Activated CD8-positive, alpha-beta T cell treated with anti-CD3 and anti-CD28 coated beads for 36 hours (primary cell): ENCODE results near the gene LRP1. TPM values are rescaled to one million over a fixed set of nuclear protein-coding genes. Genes with fewer than 3 reads are reported as not detected.

Experiments
- ATAC-seq: fragments of 200-7000 bp; cut with Tn5 transposase; one replicate; pipeline ENCODE4 v1.10.0; 2021; ENCODE audit warnings: mild to moderate bottlenecking, moderate library complexity
- CTCF ChIA-PET: fragments of 350-600 bp; sonication (Branson Sonifier 250); formaldehyde crosslinking; loops from one replicate; lab custom pipeline; 2021; ENCODE audit warnings: antibody characterized with exemption; lab: Charles Lee
- POLR2A ChIA-PET: fragments of 350-600 bp; sonication (Branson Sonifier 250); formaldehyde crosslinking; loops from one replicate; lab custom pipeline; 2021; ENCODE audit warnings: antibody characterized with exemption; lab: Charles Lee
- DNase-seq: peaks from one replicate; pipeline ENCODE4 v3.0.0-alpha.2; 2020
- H3K27ac Mint-ChIP-seq: one replicate; pipeline ENCODE4 v1.8.0; 2021; ENCODE audit warnings: mild to moderate bottlenecking, mixed read lengths
- H3K27me3 Mint-ChIP-seq: one replicate; pipeline ENCODE4 v1.8.0; 2021; ENCODE audit warnings: mixed read lengths
- H3K36me3 Mint-ChIP-seq: one replicate; pipeline ENCODE4 v1.8.0; 2021; ENCODE audit warnings: low read depth, mixed read lengths
- H3K4me1 Mint-ChIP-seq: one replicate; pipeline ENCODE4 v1.8.0; 2021; ENCODE audit warnings: low read depth, mixed read lengths
- H3K4me3 Mint-ChIP-seq: one replicate; pipeline ENCODE4 v1.8.0; 2021; ENCODE audit warnings: mild to moderate bottlenecking, moderate library complexity, mixed read lengths
- H3K9me3 Mint-ChIP-seq: one replicate; pipeline ENCODE4 v1.8.0; 2021; ENCODE audit warnings: mixed read lengths
- CTCF ChIP-seq: fragments of 200-600 bp; IDR thresholded peaks from one replicate; pipeline ENCODE4 v1.8.0; 2022; ENCODE audit warnings: antibody characterized with exemption, mild to moderate bottlenecking
- intact Hi-C: fragments of 100-400 bp; cut with micrococcal nuclease; formaldehyde crosslinking; loops from one replicate; pipeline ENCODE4 v1.10.0; 2022
- total RNA-seq, 2 experiments: library from RNA; stranded (reverse); gene quantifications; one replicate each; pipeline ENCODE4 v1.2.3, GENCODE V29; 2021

LRP1 gene
- total RNA-seq, 2 experiments from 2014 or later, result 1.5 to 1.9 TPM

DNA sequence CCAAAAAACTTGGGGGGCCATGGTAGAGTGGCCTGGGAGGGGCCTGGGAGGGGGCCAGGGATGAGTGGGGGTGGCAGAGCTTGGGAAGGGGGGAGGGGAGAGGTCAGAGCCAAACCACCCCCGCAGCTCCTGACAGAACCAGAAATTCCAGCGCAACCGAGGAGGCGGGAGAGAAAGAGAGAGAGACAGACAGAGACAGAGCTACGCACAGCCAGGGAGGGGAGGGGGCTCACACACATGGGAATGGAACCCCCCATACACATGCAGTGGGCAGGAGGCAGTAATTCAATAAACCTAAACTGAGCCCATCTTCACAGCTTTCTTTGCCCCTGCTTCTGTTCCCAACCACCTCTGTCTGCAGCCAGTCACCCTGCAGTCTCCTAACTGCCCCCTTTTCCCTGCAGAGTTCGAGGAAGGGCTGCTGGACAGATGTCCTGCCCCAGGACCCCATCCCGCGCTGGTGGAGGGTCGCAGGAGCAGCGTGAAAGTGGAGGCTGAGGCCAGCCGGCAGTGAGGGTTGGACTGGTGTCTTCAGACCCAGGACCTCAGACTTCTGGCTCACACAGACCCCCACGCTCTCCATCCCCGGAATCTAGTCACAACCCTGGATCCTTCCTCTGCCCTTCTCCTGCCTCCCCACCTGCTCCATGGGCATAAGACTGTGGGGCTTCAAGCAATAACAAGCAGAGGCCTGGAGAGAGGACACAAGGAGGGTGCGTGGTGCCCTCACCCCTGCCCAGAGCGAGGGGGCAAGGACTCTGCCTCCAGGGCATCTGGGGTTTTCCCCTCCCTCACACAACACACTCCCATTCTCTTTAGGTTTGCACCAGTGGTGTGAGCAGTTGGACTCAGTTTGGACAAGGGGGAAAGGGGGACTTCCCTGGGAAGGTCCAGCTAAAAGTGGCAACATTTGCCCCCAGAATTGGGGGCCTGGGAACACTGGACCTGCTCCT is 33.8 kb upstream of the LRP1 start:
- peaks cover 82% of the 10 kb centered on the region for H3K4me1 Mint-ChIP-seq
- intact Hi-C loops, result no loop called here
- H3K27me3 Mint-ChIP-seq, result no peaks in the 10 kb centered on the region
- H3K27ac Mint-ChIP-seq, result peak overlapping the region; percentile 92
- DNase-seq (no peak), ATAC-seq (no peak)
- POLR2A ChIA-PET, result interaction anchor here (0.6 to 18.7 kb wide), 8 partner anchors 10 to 266 kb away, joined by 3 to 417 read pairs (median 6); partner anchors contain the start of genes NEMP1 and STAT6
- TF ChIP-seq CTCF, result no peak
- no peaks in the 10 kb centered on the region for H3K9me3 Mint-ChIP-seq
- CTCF ChIA-PET, result interaction anchor here (0.7 to 12.4 kb wide), 11 partner anchors 10 to 107 kb away, joined by 3 to 193 read pairs (median 7); partner anchors contain the start of genes NEMP1 and STAT6
- H3K36me3 Mint-ChIP-seq, result peaks cover 75% of the 10 kb centered on the region
- peak overlapping the region; percentile 82 for H3K4me3 Mint-ChIP-seq

DNA sequence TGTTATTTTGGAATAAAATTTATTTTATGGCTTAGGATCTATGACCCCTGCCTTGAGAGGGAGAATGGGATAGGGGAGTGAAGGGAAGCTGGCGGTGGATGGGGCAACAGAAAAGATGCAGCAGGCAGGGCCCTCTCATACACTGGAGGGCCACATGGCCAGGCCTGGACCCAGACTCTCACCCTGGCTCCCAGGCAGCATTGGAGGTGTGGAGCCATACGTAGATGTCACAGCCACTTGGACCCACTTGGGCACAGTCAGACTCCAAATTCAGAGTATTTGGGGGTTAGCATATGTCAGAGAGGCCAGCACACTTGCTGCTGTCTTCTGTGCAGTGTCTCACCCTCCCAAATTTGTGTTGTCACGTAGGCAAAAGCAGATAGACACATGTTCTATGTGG is 32.8 kb upstream of the LRP1 start:
- intact Hi-C loops, result no loop called here
- CTCF ChIA-PET, result interaction anchor here (1.0 to 12.4 kb wide), 3 partner anchors 13 to 23 kb away, joined by 5 to 193 read pairs (median 167); partner anchors contain the start of gene STAT6
- peak overlapping the region; percentile 92 for H3K27ac Mint-ChIP-seq
- H3K9me3 Mint-ChIP-seq, result no peaks in the 10 kb centered on the region
- H3K4me1 Mint-ChIP-seq, result peaks cover 83% of the 10 kb centered on the region
- DNase-seq, result no peak
- peaks cover 76% of the 10 kb centered on the region for H3K36me3 Mint-ChIP-seq
- POLR2A ChIA-PET, result interaction anchor here (0.6 to 18.7 kb wide), 5 partner anchors 9 to 265 kb away, joined by 3 to 417 read pairs (median 104); partner anchors contain the start of genes NEMP1 and STAT6
- no peaks in the 10 kb centered on the region for H3K27me3 Mint-ChIP-seq
- H3K4me3 Mint-ChIP-seq, result no peak overlapping the region
- ATAC-seq, result no peak
- no peak for TF ChIP-seq CTCF

DNA sequence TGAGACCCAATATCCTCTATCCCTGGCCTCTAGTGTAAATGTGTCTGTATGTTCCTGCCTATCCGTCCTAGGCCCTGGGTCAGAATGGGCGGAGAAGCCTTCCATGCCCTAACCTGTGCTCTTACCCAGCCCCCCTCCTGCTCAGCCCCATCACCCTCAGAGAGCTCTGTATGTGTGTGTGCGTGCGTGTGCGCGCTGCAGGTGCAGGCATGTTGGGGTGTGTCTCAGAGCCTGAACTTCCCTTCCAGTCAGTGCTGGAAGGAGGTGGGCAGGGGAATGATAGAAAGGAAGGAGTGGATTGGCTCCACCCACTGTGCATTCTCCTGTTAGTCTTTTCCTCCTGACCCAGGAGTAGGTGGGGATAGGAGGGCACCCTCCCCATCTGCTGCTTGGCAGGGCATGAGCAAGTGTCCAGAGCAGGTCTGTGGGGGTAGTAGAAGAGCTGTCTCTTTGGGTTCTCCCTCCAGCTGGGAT is 32.1 kb upstream of the LRP1 start:
- DNase-seq (no peak), ATAC-seq (no peak)
- ChIA-PET POLR2A (interaction anchor here (1.0 to 18.7 kb wide), 7 partner anchors 1 to 94 kb away, joined by 3 to 417 read pairs (median 104); partner anchors contain the start of genes NAB2, NEMP1 and STAT6), CTCF (interaction anchor here (1.0 to 12.4 kb wide), 4 partner anchors 12 to 118 kb away, joined by 3 to 193 read pairs (median 86); partner anchors contain the start of gene STAT6)
- intact Hi-C loops, result no loop called here
- peaks cover 77% of the 10 kb centered on the region for H3K4me1 Mint-ChIP-seq
- H3K36me3 Mint-ChIP-seq, result peaks cover 70% of the 10 kb centered on the region
- H3K9me3 Mint-ChIP-seq, result no peaks in the 10 kb centered on the region
- H3K27me3 Mint-ChIP-seq, result no peaks in the 10 kb centered on the region
- peak overlapping the region; percentile 92 for H3K27ac Mint-ChIP-seq
- no peak for TF ChIP-seq CTCF
- H3K4me3 Mint-ChIP-seq, result no peak overlapping the region

DNA sequence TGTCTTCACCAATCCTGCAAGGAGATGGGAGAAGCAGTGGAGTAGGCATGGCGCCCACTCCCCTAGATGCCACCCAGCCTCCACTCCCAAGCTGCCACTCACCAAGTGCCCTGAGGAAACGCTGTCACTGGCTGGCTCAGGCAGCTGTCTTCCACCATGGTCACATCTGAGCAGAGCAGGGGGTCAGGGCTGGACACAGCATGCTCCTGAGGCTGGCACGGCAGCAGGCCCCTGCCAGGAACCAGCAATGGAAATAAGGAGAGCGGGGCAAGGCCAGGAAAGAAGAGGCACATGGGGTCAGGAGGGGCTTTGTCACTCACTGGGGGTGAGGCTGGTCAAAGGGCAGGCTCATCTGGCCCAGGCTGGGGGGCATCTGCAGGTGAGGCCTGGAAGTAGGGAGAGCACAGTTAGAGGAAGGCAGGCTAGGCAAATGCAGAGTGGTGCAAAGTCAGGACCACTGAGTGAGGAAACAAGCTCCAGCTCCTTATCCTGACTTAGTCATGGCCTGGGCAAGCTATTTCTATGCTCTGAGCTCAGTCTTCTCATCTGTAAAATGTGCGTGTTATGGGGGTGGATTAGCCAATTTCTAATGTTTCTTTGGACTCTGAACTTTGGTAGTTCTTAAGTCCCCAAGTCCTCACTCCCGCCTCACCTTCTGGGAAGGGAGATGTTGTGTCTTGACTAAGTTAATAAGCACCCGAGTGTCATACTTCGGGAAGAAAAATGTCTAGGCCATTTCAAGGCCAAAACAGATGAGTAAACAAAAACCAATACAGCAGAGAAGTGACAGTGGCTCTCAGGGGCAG is 31.3 kb upstream of the LRP1 start:
- no peak for DNase-seq
- H3K36me3 Mint-ChIP-seq, result peaks cover 66% of the 10 kb centered on the region
- peak overlapping the region; percentile 92 for H3K27ac Mint-ChIP-seq
- POLR2A ChIA-PET, result interaction anchor here (1.0 to 18.7 kb wide), 5 partner anchors 2 to 34 kb away, joined by 4 to 417 read pairs (median 155); partner anchors contain the start of genes NAB2, NEMP1 and STAT6
- H3K4me3 Mint-ChIP-seq, result no peak overlapping the region
- ATAC-seq, result no peak
- H3K4me1 Mint-ChIP-seq, result peaks cover 72% of the 10 kb centered on the region
- TF ChIP-seq CTCF, result no peak
- no peaks in the 10 kb centered on the region for H3K9me3 Mint-ChIP-seq
- no peaks in the 10 kb centered on the region for H3K27me3 Mint-ChIP-seq
- CTCF ChIA-PET, result interaction anchor here (1.1 to 12.4 kb wide), 4 partner anchors 11 to 117 kb away, joined by 3 to 193 read pairs (median 85); partner anchors contain the start of gene STAT6
- intact Hi-C loops, result no loop called here
